ENCODE results near the gene GDF15.

DNA sequence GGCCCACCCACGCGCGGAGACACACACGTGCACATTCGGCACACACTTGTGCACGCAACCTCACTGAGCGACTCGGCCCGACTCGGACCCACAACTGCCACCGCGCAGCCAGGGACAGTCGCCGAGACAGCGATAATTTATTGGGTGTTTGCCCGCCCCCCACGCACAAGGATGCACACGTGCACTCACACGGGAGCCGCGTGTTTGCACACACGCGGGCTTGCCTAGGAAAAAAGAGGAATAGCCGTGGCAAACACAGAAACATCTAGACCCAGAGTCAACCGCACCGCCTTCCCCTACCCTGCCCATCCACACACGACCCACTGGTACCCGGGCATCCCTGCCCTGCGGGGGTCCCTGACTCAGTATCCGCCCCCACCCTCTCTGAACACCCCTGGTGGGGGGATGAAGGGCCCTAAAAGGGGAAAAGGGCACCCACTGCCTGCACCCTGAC is 32.1 kb downstream of the GDF15 start:
- no peak for TF ChIP-seq SMC3 (conservative IDR thresholded peaks at IDR 0.05; ENCODE audit: poor library complexity)
- TF ChIP-seq, protein P1, sequence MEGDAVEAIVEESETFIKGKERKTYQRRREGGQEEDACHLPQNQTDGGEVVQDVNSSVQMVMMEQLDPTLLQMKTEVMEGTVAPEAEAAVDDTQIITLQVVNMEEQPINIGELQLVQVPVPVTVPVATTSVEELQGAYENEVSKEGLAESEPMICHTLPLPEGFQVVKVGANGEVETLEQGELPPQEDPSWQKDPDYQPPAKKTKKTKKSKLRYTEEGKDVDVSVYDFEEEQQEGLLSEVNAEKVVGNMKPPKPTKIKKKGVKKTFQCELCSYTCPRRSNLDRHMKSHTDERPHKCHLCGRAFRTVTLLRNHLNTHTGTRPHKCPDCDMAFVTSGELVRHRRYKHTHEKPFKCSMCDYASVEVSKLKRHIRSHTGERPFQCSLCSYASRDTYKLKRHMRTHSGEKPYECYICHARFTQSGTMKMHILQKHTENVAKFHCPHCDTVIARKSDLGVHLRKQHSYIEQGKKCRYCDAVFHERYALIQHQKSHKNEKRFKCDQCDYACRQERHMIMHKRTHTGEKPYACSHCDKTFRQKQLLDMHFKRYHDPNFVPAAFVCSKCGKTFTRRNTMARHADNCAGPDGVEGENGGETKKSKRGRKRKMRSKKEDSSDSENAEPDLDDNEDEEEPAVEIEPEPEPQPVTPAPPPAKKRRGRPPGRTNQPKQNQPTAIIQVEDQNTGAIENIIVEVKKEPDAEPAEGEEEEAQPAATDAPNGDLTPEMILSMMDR (IDR thresholded peaks at IDR 0.05; ENCODE audit: poor library complexity, severe bottlenecking) = no peak
- TF ChIP-seq RAD21 (conservative IDR thresholded peaks at IDR 0.05) = no peak
